ENCODE measurements around the gene PXDN.
"Not testable (repeated sequence)": the region's sequence is repeated elsewhere in the genome, so short reads cannot be mapped to it uniquely, and the experiment has no call there.

The PXDN gene

GRCh38 chr2:1700427-1700826, 43.9 kb downstream of the PXDN start:
- DNase-seq = not testable (repeated sequence)

- peak; percentile 14 for DNase-seq
Observed at GRCh38 chr2:1698188-1698945, 45.9 kb downstream of the PXDN start.

- no peak for DNase-seq
Observed at GRCh38 chr2:1697601-1698000, 46.7 kb downstream of the PXDN start.

- DNase-seq = no peak
Observed at GRCh38 chr2:1696472-1696871, 47.8 kb downstream of the PXDN start.

GRCh38 chr2:1694371-1695271, 49.7 kb downstream of the PXDN start:
- DNase-seq = no peak

- no peak for DNase-seq
Observed at GRCh38 chr2:1693723-1694122, 50.6 kb downstream of the PXDN start.

GRCh38 chr2:1692342-1692741, 52.0 kb downstream of the PXDN start:
- no peak for DNase-seq

- DNase-seq = no peak
Observed at GRCh38 chr2:1691366-1691765, 52.9 kb downstream of the PXDN start.

- no peak for DNase-seq
Observed at GRCh38 chr2:1690056-1690775, 54.1 kb downstream of the PXDN start.

- DNase-seq = no peak
Observed at GRCh38 chr2:1688859-1689258, 55.5 kb downstream of the PXDN start.

- DNase-seq = no peak
Observed at GRCh38 chr2:1688161-1688560, 56.2 kb downstream of the PXDN start.

- DNase-seq = no peak
Observed at GRCh38 chr2:1687254-1687653, 57.1 kb downstream of the PXDN start.

GRCh38 chr2:1686784-1687105, 57.6 kb downstream of the PXDN start:
- no peak for DNase-seq

- DNase-seq = no peak
Observed at GRCh38 chr2:1685957-1686783, 58.1 kb downstream of the PXDN start.

GRCh38 chr2:1685078-1685956, 59.0 kb downstream of the PXDN start:
- DNase-seq = no peak

- no peak for DNase-seq
Observed at GRCh38 chr2:1683297-1683696, 61.0 kb downstream of the PXDN start.

- no peak for DNase-seq
Observed at GRCh38 chr2:1682181-1682440, 62.2 kb downstream of the PXDN start.

GRCh38 chr2:1681323-1682180, 62.8 kb downstream of the PXDN start:
- no peak for DNase-seq

- no peak for DNase-seq
Observed at GRCh38 chr2:1681017-1681318, 63.3 kb downstream of the PXDN start.

- no peak for DNase-seq
Observed at GRCh38 chr2:1680222-1681016, 63.9 kb downstream of the PXDN start.

Data from midbrain (tissue), 1 donor.